ENCODE measurements around the gene LYZL1.
"Not testable (repeated sequence)": the region's sequence is repeated elsewhere in the genome, so short reads cannot be mapped to it uniquely, and the experiment has no call there.

DNA sequence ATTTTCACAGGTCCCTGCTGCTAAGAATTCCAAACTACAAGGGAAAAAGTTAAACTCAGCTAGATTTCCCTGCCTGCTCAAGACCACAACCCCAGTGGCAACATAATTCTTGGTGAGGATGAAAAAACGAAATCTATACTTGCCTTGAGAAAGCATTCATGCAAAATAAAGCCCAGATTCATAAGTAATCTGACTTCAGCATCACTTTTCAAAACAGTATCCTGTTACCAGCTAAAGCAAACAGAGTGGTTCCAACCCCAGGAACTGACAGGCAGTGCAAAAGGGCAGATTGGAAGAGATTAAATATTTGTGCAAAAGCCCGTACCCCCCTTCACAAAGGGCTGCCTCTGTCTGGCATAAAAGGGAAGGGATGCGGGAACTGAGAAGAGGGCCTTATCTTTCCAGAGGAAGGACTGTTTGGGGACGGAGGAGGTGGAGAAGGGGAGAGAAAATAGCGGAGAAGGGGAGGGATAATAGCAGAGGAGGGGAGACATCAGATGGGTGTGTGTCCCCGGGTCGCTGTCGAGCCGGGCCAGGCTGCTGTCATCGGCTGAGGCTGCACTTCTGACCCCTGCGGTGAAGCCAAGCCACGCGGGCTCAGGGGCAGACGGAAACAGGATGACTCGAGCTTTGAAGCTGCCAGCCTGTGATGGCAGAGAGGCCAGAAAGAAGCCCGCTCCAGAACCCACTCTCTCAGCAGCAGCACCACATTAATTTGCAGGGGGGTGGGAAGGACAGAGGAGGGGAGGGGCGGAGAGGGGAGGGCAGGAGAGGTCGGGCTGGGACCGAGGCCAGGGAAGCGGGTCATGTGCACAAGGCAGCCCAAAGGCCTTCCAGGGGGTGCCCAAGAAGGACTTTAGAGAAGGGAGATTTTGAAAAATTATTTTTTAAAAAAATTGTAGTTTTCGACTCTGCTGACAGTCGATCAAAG lies 29.5 kb downstream of the LYZL1 start:
- TF ChIP-seq, protein P1, sequence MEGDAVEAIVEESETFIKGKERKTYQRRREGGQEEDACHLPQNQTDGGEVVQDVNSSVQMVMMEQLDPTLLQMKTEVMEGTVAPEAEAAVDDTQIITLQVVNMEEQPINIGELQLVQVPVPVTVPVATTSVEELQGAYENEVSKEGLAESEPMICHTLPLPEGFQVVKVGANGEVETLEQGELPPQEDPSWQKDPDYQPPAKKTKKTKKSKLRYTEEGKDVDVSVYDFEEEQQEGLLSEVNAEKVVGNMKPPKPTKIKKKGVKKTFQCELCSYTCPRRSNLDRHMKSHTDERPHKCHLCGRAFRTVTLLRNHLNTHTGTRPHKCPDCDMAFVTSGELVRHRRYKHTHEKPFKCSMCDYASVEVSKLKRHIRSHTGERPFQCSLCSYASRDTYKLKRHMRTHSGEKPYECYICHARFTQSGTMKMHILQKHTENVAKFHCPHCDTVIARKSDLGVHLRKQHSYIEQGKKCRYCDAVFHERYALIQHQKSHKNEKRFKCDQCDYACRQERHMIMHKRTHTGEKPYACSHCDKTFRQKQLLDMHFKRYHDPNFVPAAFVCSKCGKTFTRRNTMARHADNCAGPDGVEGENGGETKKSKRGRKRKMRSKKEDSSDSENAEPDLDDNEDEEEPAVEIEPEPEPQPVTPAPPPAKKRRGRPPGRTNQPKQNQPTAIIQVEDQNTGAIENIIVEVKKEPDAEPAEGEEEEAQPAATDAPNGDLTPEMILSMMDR (conservative IDR thresholded peaks at IDR 0.05 in 1 of 2, IDR thresholded peaks at IDR 0.05 in 1 of 2; ENCODE audit: low read depth in 1 of 2, low read length in 2 of 2) = not testable (repeated sequence)
- TF ChIP-seq EZH2 (IDR thresholded peaks at IDR 0.05; ENCODE audit: low read length, missing control alignments) = not testable (repeated sequence)
